ENCODE results near the gene THAP3. TPM values are rescaled to one million over a fixed set of nuclear protein-coding genes. Genes with fewer than 3 reads are reported as not detected.

THAP3 gene
- total RNA-seq, 4 donors from 2014 or later: 35.0 to 39.8 (median 37.1) TPM

- no peaks in the 10 kb centered on the region for H3K27me3 ChIP-seq
- no peaks in the 10 kb centered on the region for H3K9me3 ChIP-seq
- H3K36me3 ChIP-seq: peaks cover 0 to 30% (median 0%) of the 10 kb centered on the region in 3 donors
- DNase-seq (ENCODE audit: low spot score in 2 of 2): no peak
- peaks cover 0 to 40% (median 14%) of the 10 kb centered on the region in 4 donors for H3K4me1 ChIP-seq
- H3K4me3 ChIP-seq: peak overlapping the region; percentile 92 to 100 (median 98)
- H3K27ac ChIP-seq: peak overlapping the region; percentile 83 to 99 (median 95)
- 2 to 4% methylated on average over 29 to 39 of the region's 82 CpGs for WGBS, 2 donors
- TF ChIP-seq POLR2A (IDR thresholded peaks at IDR 0.05): no peak
- TF ChIP-seq CTCF (IDR thresholded peaks at IDR 0.05): no peak
- TF ChIP-seq EP300 (IDR thresholded peaks at IDR 0.05): no peak
Measured at GRCh38 chr1:6614929-6615785, 9.5 kb upstream of the THAP3 start.

GRCh38 chr1:6619045-6619444 lies 5.6 kb upstream of the THAP3 start:
- no peaks in the 10 kb centered on the region for H3K27me3 ChIP-seq
- H3K27ac ChIP-seq: no peak overlapping the region
- no peaks in the 10 kb centered on the region for H3K9me3 ChIP-seq
- TF ChIP-seq CTCF (IDR thresholded peaks at IDR 0.05) (no peak), EP300 (IDR thresholded peaks at IDR 0.05) (no peak), POLR2A (IDR thresholded peaks at IDR 0.05) (no peak)
- H3K4me1 ChIP-seq: peaks cover 0 to 20% (median 5%) of the 10 kb centered on the region in 4 donors
- H3K36me3 ChIP-seq: peaks cover 0 to 66% (median 0%) of the 10 kb centered on the region in 3 donors
- no peak for DNase-seq (ENCODE audit: low spot score in 2 of 2)
- WGBS, 2 donors: 90 to 92% methylated on average over 4 of the region's 4 CpGs
- H3K4me3 ChIP-seq: no peak overlapping the region

GRCh38 chr1:6621429-6622391 lies 3.0 kb upstream of the THAP3 start:
- H3K4me1 ChIP-seq: peaks cover 0 to 22% (median 10%) of the 10 kb centered on the region in 4 donors

GRCh38 chr1:6622396-6623152 lies 2.1 kb upstream of the THAP3 start:
- Histone ChIP-seq H3K36me3 (peaks cover 0 to 70% (median 0%) of the 10 kb centered on the region in 3 donors), H3K27ac (no peak overlapping the region), H3K27me3 (no peaks in the 10 kb centered on the region), H3K4me1 (peaks cover 0 to 28% (median 17%) of the 10 kb centered on the region in 4 donors), H3K4me3 (no peak overlapping the region), H3K9me3 (no peaks in the 10 kb centered on the region)
- DNase-seq (ENCODE audit: low spot score in 2 of 2): no peak
- 87 to 92% methylated on average over 8 to 10 of the region's 10 CpGs for WGBS, 2 donors
- no peak for TF ChIP-seq POLR2A (IDR thresholded peaks at IDR 0.05)
- TF ChIP-seq CTCF (IDR thresholded peaks at IDR 0.05): no peak
- no peak for TF ChIP-seq EP300 (IDR thresholded peaks at IDR 0.05)

More at GRCh38 chr1:6621429-6622391, 3.0 kb upstream of the THAP3 start:
- Histone ChIP-seq H3K9me3 (no peaks in the 10 kb centered on the region), H3K36me3 (peaks cover 0 to 67% (median 0%) of the 10 kb centered on the region in 3 donors), H3K27me3 (no peaks in the 10 kb centered on the region), H3K4me3 (no peak overlapping the region), H3K27ac (no peak overlapping the region)
- 86 to 88% methylated on average over 40 to 41 of the region's 41 CpGs for WGBS, 2 donors
- DNase-seq (ENCODE audit: low spot score in 2 of 2): no peak
- TF ChIP-seq CTCF (IDR thresholded peaks at IDR 0.05): no peak
- no peak for TF ChIP-seq EP300 (IDR thresholded peaks at IDR 0.05)
- TF ChIP-seq POLR2A (IDR thresholded peaks at IDR 0.05): no peak

Data from tibial nerve (tissue), 4 donors.